Amniotic stem cell (primary cell): Measurements from ENCODE around the gene ADAM23.

Experiments used
- DNase-seq: peaks from one replicate; lab custom pipeline; 2025; lab: John Stamatoyannopoulos, UW

Gene ADAM23

GRCh38 chr2:206443735-206444527, 599 bp downstream of the ADAM23 start:
- DNase-seq = no peak

GRCh38 chr2:206445948-206446347, 2.6 kb downstream of the ADAM23 start:
- DNase-seq = no peak

- no peak for DNase-seq
Measured at GRCh38 chr2:206452242-206452641, 8.9 kb downstream of the ADAM23 start.

- DNase-seq = no peak
Measured at GRCh38 chr2:206452750-206453149, 9.4 kb downstream of the ADAM23 start.

GRCh38 chr2:206456078-206456754, 12.9 kb downstream of the ADAM23 start:
- DNase-seq = no peak

- DNase-seq = no peak
Measured at GRCh38 chr2:206457188-206457634, 13.9 kb downstream of the ADAM23 start.

- DNase-seq = no peak
Measured at GRCh38 chr2:206462240-206462854, 19.0 kb downstream of the ADAM23 start.

- no peak for DNase-seq
Measured at GRCh38 chr2:206463685-206464084, 20.4 kb downstream of the ADAM23 start.

- DNase-seq = no peak
Measured at GRCh38 chr2:206464597-206464996, 21.3 kb downstream of the ADAM23 start.

GRCh38 chr2:206471524-206472062, 28.3 kb downstream of the ADAM23 start:
- no peak for DNase-seq

GRCh38 chr2:206472094-206472493, 28.8 kb downstream of the ADAM23 start:
- no peak for DNase-seq

- DNase-seq = no peak
Measured at GRCh38 chr2:206474099-206474498, 30.8 kb downstream of the ADAM23 start.

- DNase-seq = no peak
Measured at GRCh38 chr2:206477296-206477695, 34.0 kb downstream of the ADAM23 start.

- no peak for DNase-seq
Measured at GRCh38 chr2:206478340-206478739, 35.0 kb downstream of the ADAM23 start.

- no peak for DNase-seq
Measured at GRCh38 chr2:206480161-206480560, 36.8 kb downstream of the ADAM23 start.

GRCh38 chr2:206480620-206481019, 37.3 kb downstream of the ADAM23 start:
- DNase-seq = no peak

- DNase-seq = no peak
Measured at GRCh38 chr2:206481056-206481455, 37.7 kb downstream of the ADAM23 start.

GRCh38 chr2:206482123-206482522, 38.8 kb downstream of the ADAM23 start:
- no peak for DNase-seq

- no peak for DNase-seq
Measured at GRCh38 chr2:206482633-206483032, 39.3 kb downstream of the ADAM23 start.

- no peak for DNase-seq
Measured at GRCh38 chr2:206488053-206488452, 44.7 kb downstream of the ADAM23 start.

- no peak for DNase-seq
Measured at GRCh38 chr2:206488623-206489022, 45.3 kb downstream of the ADAM23 start.

- DNase-seq = no peak
Measured at GRCh38 chr2:206494061-206494460, 50.7 kb downstream of the ADAM23 start.

GRCh38 chr2:206502729-206503128, 59.4 kb downstream of the ADAM23 start:
- DNase-seq = no peak
